Measurements from ENCODE around the gene CDON. TPM values are rescaled to one million over a fixed set of nuclear protein-coding genes. Genes with fewer than 3 reads are reported as not detected.

Gene CDON
- total and polyA plus RNA-seq, 3 experiments from 2014 or later, result 1.7 to 2.0 TPM; not detected in 1

- Mint-ChIP-seq H3K36me3 (no peaks in the 10 kb centered on the region), H3K4me1 (peaks cover 5 to 17% (median 16%) of the 10 kb centered on the region in 3 donors), H3K4me3 (no peak overlapping the region), H3K9me3 (no peaks in the 10 kb centered on the region), H3K27ac (no peak overlapping the region), H3K27me3 (peaks cover 0 to 5% of the 10 kb centered on the region in 2 donors)
- DNase-seq, result no peak
- no peaks in the 10 kb centered on the region for H3K4me1 ChIP-seq (ENCODE audit: insufficient read depth, low read length)
- no peak overlapping the region for H3K4me3 ChIP-seq (ENCODE audit: low read length)
- H3K36me3 ChIP-seq (ENCODE audit: insufficient read depth, low read length), result no peaks in the 10 kb centered on the region
- H3K9me3 ChIP-seq (ENCODE audit: low read length), result no peaks in the 10 kb centered on the region
- H3K27me3 ChIP-seq (ENCODE audit: insufficient read depth, low read length, poor library complexity, severe bottlenecking), result no peaks in the 10 kb centered on the region
- no peak overlapping the region for H3K27ac ChIP-seq (ENCODE audit: low read depth, low read length)
- POLR2A ChIA-PET, result no interaction called here
- CTCF ChIA-PET, result interaction anchor here (1.1 to 1.7 kb wide), 3 partner anchors 15 to 251 kb away, joined by 3 read pairs; no protein-coding TSS in a partner anchor
Measured at GRCh38 chr11:125942771-125943428, 119.8 kb downstream of the CDON start.

- H3K9me3 Mint-ChIP-seq, result no peaks in the 10 kb centered on the region
- Histone ChIP-seq H3K27me3 (ENCODE audit: insufficient read depth, low read length, poor library complexity, severe bottlenecking) (no peaks in the 10 kb centered on the region), H3K36me3 (ENCODE audit: insufficient read depth, low read length) (no peaks in the 10 kb centered on the region), H3K27ac (ENCODE audit: low read depth, low read length) (no peak overlapping the region), H3K4me1 (ENCODE audit: insufficient read depth, low read length) (no peaks in the 10 kb centered on the region), H3K4me3 (ENCODE audit: low read length) (no peak overlapping the region), H3K9me3 (ENCODE audit: low read length) (no peaks in the 10 kb centered on the region)
- H3K4me1 Mint-ChIP-seq, result peaks cover 5 to 17% (median 16%) of the 10 kb centered on the region in 3 donors
- CTCF ChIA-PET, result interaction anchor here (0.7 to 1.2 kb wide), 4 partner anchors 12 to 253 kb away, joined by 3 to 7 read pairs (median 3); no protein-coding TSS in a partner anchor
- POLR2A ChIA-PET, result no interaction called here
- H3K27me3 Mint-ChIP-seq, result peaks cover 0 to under 1% of the 10 kb centered on the region in 2 donors
- peak overlapping the region in 3 of 7 donors; percentile 25 to 62 (median 44) for H3K4me3 Mint-ChIP-seq
- no peaks in the 10 kb centered on the region for H3K36me3 Mint-ChIP-seq
- peak in 2 of 5 donors; percentile 8 to 24 for DNase-seq
- H3K27ac Mint-ChIP-seq, result no peak overlapping the region
Measured at GRCh38 chr11:125941619-125942611, 120.8 kb downstream of the CDON start.

- Histone ChIP-seq H3K4me3 (ENCODE audit: low read length) (no peak overlapping the region), H3K36me3 (ENCODE audit: insufficient read depth, low read length) (no peaks in the 10 kb centered on the region), H3K9me3 (ENCODE audit: low read length) (no peaks in the 10 kb centered on the region), H3K27ac (ENCODE audit: low read depth, low read length) (no peak overlapping the region), H3K27me3 (ENCODE audit: insufficient read depth, low read length, poor library complexity, severe bottlenecking) (no peaks in the 10 kb centered on the region), H3K4me1 (ENCODE audit: insufficient read depth, low read length) (no peaks in the 10 kb centered on the region)
- Mint-ChIP-seq H3K27me3 (no peaks in the 10 kb centered on the region), H3K36me3 (no peaks in the 10 kb centered on the region), H3K9me3 (no peaks in the 10 kb centered on the region), H3K27ac (no peak overlapping the region), H3K4me1 (peaks cover 5 to 17% (median 16%) of the 10 kb centered on the region in 3 donors), H3K4me3 (no peak overlapping the region)
- ChIA-PET POLR2A (no interaction called here), CTCF (interaction anchor here (0.7 to 1.2 kb wide), 2 partner anchors 207 to 253 kb away, joined by 3 to 7 read pairs; no protein-coding TSS in a partner anchor)
- no peak for DNase-seq
Measured at GRCh38 chr11:125941267-125941618, 121.4 kb downstream of the CDON start.

GRCh38 chr11:125940145-125940544 lies 122.5 kb downstream of the CDON start:
- Mint-ChIP-seq H3K27ac (peak overlapping the region in 1 of 8 donors; percentile 34), H3K36me3 (no peaks in the 10 kb centered on the region), H3K4me3 (no peak overlapping the region), H3K4me1 (peaks cover 5 to 17% (median 16%) of the 10 kb centered on the region in 3 donors), H3K9me3 (no peaks in the 10 kb centered on the region), H3K27me3 (no peaks in the 10 kb centered on the region)
- no peak overlapping the region for H3K4me3 ChIP-seq (ENCODE audit: low read length)
- no peak overlapping the region for H3K27ac ChIP-seq (ENCODE audit: low read depth, low read length)
- ChIA-PET CTCF (interaction anchor here (0.8 kb wide), 1 partner anchor 10 kb away, joined by 3 read pairs; no protein-coding TSS in a partner anchor), POLR2A (interaction anchor here (0.7 kb wide), 2 partner anchors 420 to 1165 kb away, joined by 3 to 4 read pairs; no protein-coding TSS in a partner anchor)
- H3K36me3 ChIP-seq (ENCODE audit: insufficient read depth, low read length), result no peaks in the 10 kb centered on the region
- H3K27me3 ChIP-seq (ENCODE audit: insufficient read depth, low read length, poor library complexity, severe bottlenecking), result no peaks in the 10 kb centered on the region
- DNase-seq, result no peak
- no peaks in the 10 kb centered on the region for H3K9me3 ChIP-seq (ENCODE audit: low read length)
- no peaks in the 10 kb centered on the region for H3K4me1 ChIP-seq (ENCODE audit: insufficient read depth, low read length)

GRCh38 chr11:125939081-125939521 lies 123.6 kb downstream of the CDON start:
- H3K27me3 ChIP-seq (ENCODE audit: insufficient read depth, low read length, poor library complexity, severe bottlenecking), result no peaks in the 10 kb centered on the region
- ChIA-PET CTCF (interaction anchor here (1.0 kb wide), 1 partner anchor 21 kb away, joined by 3 read pairs; no protein-coding TSS in a partner anchor), POLR2A (no interaction called here)
- DNase-seq, result no peak
- Mint-ChIP-seq H3K36me3 (no peaks in the 10 kb centered on the region), H3K4me1 (peaks cover 5 to 17% (median 16%) of the 10 kb centered on the region in 3 donors), H3K27ac (no peak overlapping the region), H3K9me3 (no peaks in the 10 kb centered on the region), H3K27me3 (no peaks in the 10 kb centered on the region), H3K4me3 (no peak overlapping the region)
- H3K4me3 ChIP-seq (ENCODE audit: low read length), result no peak overlapping the region
- H3K36me3 ChIP-seq (ENCODE audit: insufficient read depth, low read length), result no peaks in the 10 kb centered on the region
- H3K4me1 ChIP-seq (ENCODE audit: insufficient read depth, low read length), result no peaks in the 10 kb centered on the region
- no peak overlapping the region for H3K27ac ChIP-seq (ENCODE audit: low read depth, low read length)
- H3K9me3 ChIP-seq (ENCODE audit: low read length), result no peaks in the 10 kb centered on the region

- no peaks in the 10 kb centered on the region for H3K9me3 ChIP-seq (ENCODE audit: low read length)
- Mint-ChIP-seq H3K36me3 (no peaks in the 10 kb centered on the region), H3K27me3 (peaks cover 0 to 3% of the 10 kb centered on the region in 2 donors), H3K9me3 (no peaks in the 10 kb centered on the region), H3K4me1 (peaks cover 5 to 17% (median 16%) of the 10 kb centered on the region in 3 donors), H3K27ac (no peak overlapping the region), H3K4me3 (no peak overlapping the region)
- no peak overlapping the region for H3K27ac ChIP-seq (ENCODE audit: low read depth, low read length)
- no peak for DNase-seq
- ChIA-PET CTCF (interaction anchor here (0.9 to 1.0 kb wide), 2 partner anchors 18 to 20 kb away, joined by 3 read pairs; no protein-coding TSS in a partner anchor), POLR2A (no interaction called here)
- no peak overlapping the region for H3K4me3 ChIP-seq (ENCODE audit: low read length)
- no peaks in the 10 kb centered on the region for H3K4me1 ChIP-seq (ENCODE audit: insufficient read depth, low read length)
- H3K36me3 ChIP-seq (ENCODE audit: insufficient read depth, low read length), result no peaks in the 10 kb centered on the region
- no peaks in the 10 kb centered on the region for H3K27me3 ChIP-seq (ENCODE audit: insufficient read depth, low read length, poor library complexity, severe bottlenecking)
Measured at GRCh38 chr11:125938418-125938817, 124.2 kb downstream of the CDON start.

- no peak overlapping the region for H3K4me3 ChIP-seq (ENCODE audit: low read length)
- H3K27ac ChIP-seq (ENCODE audit: low read depth, low read length), result no peak overlapping the region
- no peaks in the 10 kb centered on the region for H3K4me1 ChIP-seq (ENCODE audit: insufficient read depth, low read length)
- DNase-seq, result no peak
- H3K36me3 ChIP-seq (ENCODE audit: insufficient read depth, low read length), result no peaks in the 10 kb centered on the region
- H3K27ac Mint-ChIP-seq, result no peak overlapping the region
- H3K4me3 Mint-ChIP-seq, result no peak overlapping the region
- H3K36me3 Mint-ChIP-seq, result no peaks in the 10 kb centered on the region
- CTCF ChIA-PET, result no interaction called here
- POLR2A ChIA-PET, result no interaction called here
- H3K9me3 Mint-ChIP-seq, result no peaks in the 10 kb centered on the region
- H3K4me1 Mint-ChIP-seq, result peaks cover 0 to 11% (median 8%) of the 10 kb centered on the region in 3 donors
- no peaks in the 10 kb centered on the region for H3K9me3 ChIP-seq (ENCODE audit: low read length)
- H3K27me3 ChIP-seq (ENCODE audit: insufficient read depth, low read length, poor library complexity, severe bottlenecking), result no peaks in the 10 kb centered on the region
- H3K27me3 Mint-ChIP-seq, result peaks cover 2 to 16% of the 10 kb centered on the region in 2 donors
Measured at GRCh38 chr11:125935618-125936199, 127.0 kb downstream of the CDON start.
